C1 segment of cervical spinal cord (tissue), 14 donors: ENCODE measurements around the gene SCD5.

ENCODE experiments used
- DNase-seq, 14 donors: peaks; one replicate each; lab custom pipeline; 2025; lab: John Stamatoyannopoulos, UW

The SCD5 gene

DNA sequence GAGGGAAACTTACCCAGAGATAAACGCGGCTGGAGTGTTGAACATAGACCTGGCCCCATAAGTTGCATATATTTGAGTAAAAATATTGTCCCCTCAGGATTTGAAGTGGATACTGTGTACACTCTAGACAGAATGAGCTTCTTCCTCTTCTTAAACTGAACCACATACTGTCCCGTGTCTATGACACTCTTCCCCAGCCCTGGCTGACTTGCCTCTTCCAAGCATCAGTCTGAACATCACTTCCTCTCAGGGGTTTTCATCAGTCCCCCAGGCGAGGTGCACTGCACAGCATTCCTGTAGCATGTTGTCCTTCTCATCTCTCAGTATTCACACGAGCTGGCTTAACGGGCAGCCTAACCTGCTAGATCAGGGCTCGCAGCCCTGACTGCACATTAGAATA, 156.3 kb downstream of the SCD5 start:
- no peak for DNase-seq

GRCh38 chr4:82640540-82640939, 158.1 kb downstream of the SCD5 start:
- DNase-seq = no peak

- DNase-seq = peak in 1 of 14 donors; percentile 20
These were observed 158.6 kb downstream of the SCD5 start for GRCh38 chr4:82639971-82640370.

DNA sequence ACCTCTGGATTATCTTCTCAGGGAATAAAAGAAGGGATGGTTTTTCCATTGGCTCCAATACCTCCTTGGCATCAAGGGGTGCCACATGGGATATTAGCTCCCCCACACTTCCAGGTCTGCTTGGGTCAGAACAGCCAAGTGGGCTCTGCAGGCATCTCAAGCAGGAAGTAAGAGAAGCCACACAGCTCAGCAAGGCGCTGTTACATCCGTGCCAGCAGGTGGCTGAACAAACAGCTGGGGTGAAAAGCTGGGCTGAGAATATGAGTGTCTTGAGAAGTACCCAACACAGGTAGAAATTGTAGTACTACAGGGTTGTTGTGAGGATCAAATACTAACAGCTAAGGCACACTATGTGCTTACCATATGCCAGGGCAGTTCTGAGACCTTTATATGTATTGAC, 160.1 kb downstream of the SCD5 start:
- DNase-seq = no peak

GRCh38 chr4:82630079-82630478, 168.5 kb downstream of the SCD5 start:
- peak in 1 of 14 donors; percentile 8 for DNase-seq

- peak in 4 of 14 donors; percentile 9 to 23 (median 15) for DNase-seq
These were observed 169.2 kb downstream of the SCD5 start for GRCh38 chr4:82629238-82630000.

DNA sequence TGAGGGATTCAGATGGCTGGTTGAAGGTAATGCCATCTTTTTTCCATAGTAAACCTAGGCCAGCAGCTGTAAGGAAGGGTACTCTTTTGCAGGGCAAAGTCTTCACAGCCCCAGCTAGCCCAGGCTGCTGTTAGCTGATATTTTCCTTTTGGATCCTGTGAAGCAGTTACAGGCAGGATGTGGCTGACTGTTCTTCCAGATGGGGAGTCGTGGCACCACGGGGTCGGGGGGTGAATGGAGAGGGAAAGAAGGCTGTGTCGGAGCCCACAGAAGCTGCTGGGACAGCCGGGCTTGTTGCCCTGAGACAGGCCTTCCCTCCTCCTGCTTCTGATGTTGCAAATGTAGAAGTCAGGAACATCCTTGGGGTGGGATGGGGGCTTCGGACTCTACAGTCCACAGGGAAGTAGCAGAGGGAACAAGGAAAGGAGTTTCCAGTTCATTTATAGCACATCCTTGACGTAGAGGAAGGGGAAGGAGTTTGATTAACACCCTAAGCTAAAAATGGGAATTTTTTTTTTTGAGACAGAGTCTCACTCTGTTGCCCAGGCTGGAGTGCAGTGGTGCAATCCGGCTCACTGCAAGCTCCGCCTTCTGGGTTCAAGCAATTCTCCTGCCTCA, 172.2 kb downstream of the SCD5 start:
- peak in 1 of 14 donors; percentile 9 for DNase-seq

DNA sequence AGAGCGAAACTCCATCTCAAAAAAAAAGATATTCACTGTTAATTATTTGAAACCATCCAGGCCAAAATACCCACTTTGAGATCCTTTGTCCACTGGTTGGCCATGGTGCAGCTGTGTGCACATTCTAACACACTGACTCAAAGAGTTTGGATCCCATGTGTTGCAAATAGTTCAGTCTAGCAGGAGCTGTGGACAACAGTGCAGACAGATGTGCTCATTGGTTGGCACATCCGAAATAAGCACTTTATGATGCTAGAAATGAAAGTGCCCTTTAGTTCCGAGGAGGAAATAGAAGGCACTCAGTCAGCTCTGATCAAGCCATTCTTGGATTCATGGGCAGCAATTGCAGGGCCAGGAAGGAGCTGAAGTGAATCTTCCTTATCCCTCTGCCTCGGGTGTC, 173.8 kb downstream of the SCD5 start:
- no peak for DNase-seq

DNA sequence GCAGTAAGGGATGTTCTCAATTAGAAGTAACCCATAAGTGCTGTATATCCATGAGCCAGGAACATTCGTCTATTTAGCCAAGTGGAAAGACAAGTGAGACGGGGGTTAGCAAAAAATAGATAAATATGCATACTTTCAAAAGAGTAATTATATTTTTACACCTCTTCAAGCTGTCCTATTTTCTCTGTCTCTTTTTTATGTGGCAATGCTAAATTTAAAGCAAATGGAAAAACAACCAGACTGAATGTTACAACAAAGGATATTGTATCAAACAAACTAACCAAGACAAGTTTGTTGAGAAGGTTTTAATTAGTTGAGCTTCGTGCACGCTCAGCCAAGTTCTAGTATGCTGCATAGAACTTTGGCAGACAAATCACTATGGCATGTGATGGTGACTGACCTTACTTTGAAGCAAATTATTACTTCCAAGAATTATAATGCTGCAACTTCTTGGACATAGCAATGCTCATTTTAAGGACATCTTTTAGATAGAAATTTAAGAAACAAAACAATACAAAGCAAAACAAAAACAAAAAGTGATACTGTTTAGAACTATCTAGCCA, 175.4 kb downstream of the SCD5 start:
- DNase-seq = no peak

- no peak for DNase-seq
These were observed 177.3 kb downstream of the SCD5 start for GRCh38 chr4:82621251-82621650.

GRCh38 chr4:82620126-82620735, 178.4 kb downstream of the SCD5 start:
- DNase-seq = peak in 2 of 14 donors; percentile 12 to 30

DNA sequence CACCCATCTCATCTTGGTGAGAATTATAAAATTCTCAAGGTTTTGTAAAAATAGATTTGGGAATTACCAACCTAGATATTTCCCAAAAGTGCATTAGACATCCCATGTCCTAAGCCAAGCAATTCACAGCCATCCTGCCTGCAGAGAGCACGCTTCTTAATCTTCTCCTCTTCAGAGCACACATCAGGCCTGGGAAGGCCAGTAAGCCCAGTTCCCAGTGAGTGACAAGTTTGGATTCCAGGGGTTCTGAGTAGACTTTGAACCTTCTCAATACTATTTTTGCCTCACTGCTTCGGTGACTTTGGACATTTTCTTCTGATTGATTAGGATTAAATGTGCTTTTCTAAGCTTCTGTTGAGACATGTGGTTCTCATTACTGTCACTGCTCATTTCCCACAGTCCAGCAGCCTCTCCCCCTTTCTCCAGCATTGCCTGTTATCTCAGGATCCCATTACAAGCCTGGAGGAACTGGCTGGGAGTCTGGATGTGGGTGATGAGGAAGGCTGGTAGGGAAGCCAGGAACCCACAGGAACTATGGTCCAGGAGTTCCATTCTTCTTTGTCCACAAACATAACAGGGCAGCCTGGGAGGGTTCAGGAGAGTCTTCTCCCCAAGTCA, 180.4 kb downstream of the SCD5 start:
- no peak for DNase-seq

GRCh38 chr4:82614838-82615449, 183.7 kb downstream of the SCD5 start:
- no peak for DNase-seq

DNA sequence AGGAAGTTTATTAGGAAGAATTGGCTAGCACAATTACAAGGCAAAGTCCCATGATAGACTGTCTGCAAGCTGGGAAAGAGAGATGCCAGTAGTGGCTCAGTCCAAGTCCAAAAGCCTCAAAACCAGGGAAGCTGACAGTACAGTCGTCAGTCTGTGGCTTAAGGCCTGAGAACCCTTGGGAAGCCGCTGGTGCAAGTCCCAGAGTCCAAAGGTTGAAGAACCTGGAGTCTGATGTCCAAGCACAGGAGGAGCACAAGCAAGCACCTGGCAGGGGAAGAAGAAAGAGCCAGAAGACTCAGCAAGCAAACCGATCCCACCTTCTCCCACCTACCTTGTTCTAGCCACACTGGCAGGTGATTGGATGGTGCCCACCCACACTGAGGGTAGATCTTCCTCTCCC, 185.5 kb downstream of the SCD5 start:
- DNase-seq = no peak

GRCh38 chr4:82611982-82612381, 186.6 kb downstream of the SCD5 start:
- no peak for DNase-seq

DNA sequence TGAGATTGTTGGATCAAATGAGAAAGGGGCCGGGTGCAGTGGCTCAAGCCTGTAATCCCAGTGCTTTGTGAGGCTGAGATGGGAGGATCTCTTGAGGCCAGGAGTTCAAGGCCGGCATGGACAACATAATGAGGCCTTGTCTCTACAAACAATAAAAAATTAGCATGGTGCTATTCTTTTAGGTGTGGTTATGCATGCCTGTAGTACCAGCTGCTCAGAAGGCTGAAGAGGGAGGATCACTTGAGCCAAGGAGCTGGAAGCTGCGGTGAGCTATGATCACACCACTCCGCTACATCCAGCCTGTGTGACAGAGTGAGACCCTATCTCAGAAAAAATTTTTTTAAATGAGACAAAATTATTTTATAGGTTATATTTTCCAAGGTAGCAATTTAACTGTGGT, 187.1 kb downstream of the SCD5 start:
- DNase-seq = no peak

- DNase-seq = no peak
These were observed 188.6 kb downstream of the SCD5 start for GRCh38 chr4:82610041-82610440.

DNA sequence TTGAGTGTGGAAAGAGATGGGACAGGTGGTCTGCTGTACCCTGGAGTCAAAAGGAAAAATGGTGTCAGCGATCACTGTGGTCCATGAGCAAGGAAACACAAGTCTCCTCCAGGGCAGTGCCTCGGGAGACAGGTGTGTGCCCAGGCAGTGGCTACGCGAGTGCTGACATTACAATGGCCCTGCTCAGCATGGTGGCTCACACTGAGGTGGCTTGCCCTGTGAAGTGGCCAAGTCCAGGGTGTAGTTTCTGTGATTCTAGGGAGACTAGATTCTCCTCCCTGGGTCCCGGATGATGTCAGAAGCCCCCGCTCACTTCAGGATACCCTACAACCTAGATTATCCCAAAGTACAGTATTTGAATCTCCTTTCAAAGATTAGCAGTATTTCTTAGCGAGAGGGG, 192.0 kb downstream of the SCD5 start:
- no peak for DNase-seq

DNA sequence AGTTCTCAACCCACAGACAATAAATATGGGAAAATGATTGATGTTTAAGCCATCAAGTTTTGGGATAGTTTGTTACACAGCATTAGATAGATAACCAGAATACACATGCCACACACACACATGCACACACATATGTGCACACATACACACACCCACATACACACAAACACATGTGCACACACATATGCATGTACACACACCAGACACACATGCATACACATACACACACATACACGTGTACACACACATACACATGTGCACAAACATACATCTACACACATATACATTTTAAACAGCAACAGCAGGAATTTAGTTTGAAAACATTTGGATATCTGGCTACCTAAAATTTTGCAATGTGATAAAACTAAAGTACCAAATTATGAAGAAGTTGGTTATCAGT, 194.1 kb downstream of the SCD5 start:
- no peak for DNase-seq

DNA sequence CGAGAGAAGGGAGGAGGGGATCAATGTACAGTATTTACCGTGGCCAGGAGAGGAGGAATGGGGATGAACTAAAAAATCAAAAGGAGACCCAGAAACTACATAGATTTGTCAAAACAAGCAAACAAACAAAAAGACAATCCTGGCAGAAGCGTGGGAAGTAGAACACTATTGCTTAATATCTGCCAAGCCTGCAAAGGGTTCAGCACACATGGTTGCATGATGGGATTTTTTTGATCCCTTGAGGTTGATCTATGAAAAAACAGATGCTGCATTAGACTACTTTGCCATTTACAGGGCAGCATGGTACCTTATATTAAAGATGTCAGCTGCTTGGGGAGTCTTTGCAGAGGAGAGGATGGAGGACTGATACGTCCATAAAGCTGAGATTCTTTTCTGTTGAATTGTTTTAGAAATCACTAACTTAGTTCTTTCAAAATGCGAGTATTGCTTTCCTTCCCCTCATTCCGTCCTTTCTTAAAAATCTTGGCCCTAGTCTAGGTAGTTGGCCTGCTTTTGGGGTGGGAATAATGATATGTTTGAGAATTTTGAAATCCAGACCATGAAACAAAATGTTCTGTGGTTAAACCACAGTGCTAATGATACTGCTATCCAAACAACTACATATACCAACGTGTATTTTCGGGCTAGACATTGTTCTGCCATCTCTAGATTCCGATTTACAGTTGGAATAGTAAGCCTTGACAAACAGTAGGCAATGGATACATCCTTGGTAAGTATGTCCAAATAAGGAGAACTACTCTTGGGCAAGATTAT, 197.2 kb downstream of the SCD5 start:
- no peak for DNase-seq

- no peak for DNase-seq
These were observed 199.3 kb downstream of the SCD5 start for GRCh38 chr4:82599336-82599735.
